ENCODE measurements around the gene ZMYM2. TPM values are rescaled to one million over a fixed set of nuclear protein-coding genes. Genes with fewer than 3 reads are reported as not detected.

Gene ZMYM2
- total RNA-seq, 1 experiment from 2014 or later = 35.3 TPM

DNA sequence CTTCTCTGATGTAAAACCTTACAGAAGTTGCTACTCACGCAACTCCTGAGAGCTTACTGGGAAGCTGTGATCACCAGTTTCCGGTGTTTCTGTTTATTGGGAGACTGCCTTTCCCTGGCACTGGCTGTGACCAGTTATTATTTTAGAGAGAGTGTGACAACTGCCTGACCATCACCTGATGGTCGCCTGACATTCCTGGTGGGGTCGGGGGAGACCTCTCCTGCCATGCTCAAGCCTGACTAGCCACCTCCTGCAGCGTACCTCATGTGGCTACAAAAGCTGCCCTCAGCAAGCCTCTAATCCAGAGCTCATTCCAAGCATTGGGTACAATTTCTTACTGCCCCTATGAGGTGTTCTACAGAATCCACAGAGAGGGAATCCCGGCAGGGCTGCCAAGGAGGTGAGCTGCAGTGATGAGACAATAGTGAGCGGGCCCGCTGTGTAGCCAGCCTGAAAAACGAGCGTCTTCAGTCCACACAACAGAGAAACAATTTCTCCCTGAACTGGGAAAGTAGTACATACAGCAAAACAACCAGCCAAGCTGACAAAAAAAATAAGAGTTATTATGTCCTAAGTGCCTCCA lies 173.6 kb downstream of the ZMYM2 start:
- no peak for DNase-seq (ENCODE audit: low spot score)

DNA sequence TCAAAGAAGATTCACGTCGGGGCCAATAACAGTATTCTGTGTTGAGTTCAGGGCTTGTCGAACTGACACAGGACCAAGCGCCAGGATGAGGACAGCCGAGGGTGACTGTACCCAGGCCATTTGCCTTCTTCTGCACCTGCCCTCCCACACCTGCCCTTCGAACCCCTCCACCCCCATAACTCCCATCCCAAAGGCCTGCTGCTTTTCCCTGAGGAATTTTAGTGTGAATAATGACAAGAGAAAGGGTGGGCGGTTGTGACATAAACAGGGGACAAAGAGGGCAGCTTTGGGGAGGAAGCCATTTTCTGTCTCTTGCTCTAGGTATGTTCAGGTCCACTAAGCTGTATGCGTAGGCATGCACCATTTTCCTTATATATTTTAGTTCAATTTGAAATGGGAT lies 176.2 kb downstream of the ZMYM2 start:
- DNase-seq (ENCODE audit: low spot score) = no peak

DNA sequence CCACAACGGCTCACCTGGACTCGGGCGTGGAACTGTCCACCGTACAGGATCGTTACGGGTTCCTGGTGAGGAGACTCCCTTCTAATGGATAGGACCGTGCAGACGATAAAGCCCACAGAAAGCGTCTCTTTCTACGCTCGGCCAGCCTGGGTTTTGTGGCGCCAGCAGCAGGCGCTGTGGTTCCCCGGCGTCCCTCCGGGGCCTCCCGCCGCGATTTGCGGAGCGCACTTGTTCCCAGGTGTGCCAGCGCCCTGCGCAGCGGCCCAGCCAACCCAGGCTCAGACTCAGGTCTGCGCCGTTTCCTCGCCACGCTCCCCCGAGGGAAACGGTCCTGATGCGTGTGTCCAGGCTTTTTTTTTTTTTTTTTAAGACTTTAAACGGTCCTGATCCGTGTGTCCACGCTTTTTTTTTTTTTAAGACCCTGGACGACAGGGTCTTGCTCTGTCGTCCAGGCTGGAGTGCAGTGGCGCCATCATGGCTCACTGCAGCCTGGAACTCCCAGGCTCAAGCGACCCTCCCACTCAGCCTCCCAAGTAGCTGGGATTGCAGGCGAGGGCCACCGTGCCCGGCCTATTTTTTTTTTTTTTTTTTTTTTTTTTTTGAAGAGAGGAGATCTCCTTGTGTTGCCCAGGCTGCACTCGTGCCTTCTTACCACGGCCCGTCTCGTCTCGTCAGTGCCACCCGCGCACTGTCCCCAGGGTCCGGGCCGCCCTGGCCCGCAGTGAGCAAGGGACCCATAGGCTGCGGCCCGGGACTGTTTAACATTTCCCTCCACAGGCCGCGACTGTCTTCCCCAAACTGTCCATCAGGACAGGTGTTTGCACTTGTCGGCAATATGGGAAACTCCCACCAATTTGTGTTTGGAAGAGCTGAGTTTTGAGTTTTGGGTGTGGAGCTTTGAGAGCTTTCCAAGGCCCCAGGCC lies 178.5 kb downstream of the ZMYM2 start:
- DNase-seq (ENCODE audit: low spot score) = peak; percentile 69

DNA sequence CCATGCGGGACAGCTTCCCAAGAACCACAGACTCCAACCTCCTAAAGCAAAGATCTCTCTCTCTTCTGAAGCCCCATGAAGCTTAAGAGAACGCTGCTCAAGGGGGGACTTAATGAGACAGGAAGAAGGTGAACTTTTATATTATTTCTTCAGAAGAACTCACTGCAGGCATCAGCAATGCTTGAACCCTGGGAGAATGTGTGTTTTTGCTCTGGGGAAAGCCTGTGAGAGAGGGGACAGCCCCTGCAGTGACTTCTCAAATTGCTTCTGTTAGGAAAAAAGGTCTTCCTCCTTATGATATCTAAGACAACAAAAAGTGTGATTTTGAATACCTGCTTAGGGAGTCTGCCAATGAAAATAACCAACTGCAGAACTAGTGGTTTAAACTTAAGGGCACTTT lies 179.3 kb downstream of the ZMYM2 start:
- no peak for DNase-seq (ENCODE audit: low spot score)

DNA sequence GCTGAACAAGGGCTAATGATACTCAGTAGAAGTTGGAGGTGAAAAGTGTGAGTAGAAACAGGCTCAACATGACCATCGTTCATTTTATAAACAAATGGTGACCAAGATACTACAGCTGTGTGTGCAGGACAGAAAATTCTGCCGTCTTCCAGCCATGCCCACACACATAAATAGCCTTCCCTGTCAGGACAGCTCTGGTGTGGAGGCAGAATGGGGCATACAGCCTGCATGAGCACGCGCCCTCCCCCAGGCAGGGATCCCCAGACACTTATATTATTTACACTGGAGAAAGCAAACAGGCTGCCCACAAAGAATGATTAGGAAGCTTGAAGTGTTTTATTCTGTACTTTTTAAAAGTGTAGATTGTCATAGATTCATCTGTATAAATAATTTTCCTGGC lies 182.0 kb downstream of the ZMYM2 start:
- no peak for DNase-seq (ENCODE audit: low spot score)

Other genes starting within 250 kb of the ZMYM2 start
- gene PSPC1, start 175.8 kb upstream of the ZMYM2 start, total RNA-seq (2014; rRNA removed; shearing (Covaris generic)) = 105 and 107 TPM in 2 replicates
- gene ZMYM5, start 95.1 kb upstream of the ZMYM2 start, total RNA-seq (2014; rRNA removed; shearing (Covaris generic)) = 5.3 and 8.3 TPM in 2 replicates
- gene GJA3, start 202.3 kb downstream of the ZMYM2 start, total RNA-seq (2014; rRNA removed; shearing (Covaris generic)) = 0.29 and 0.43 TPM in 2 replicates
- gene GJB2, start 234.2 kb downstream of the ZMYM2 start, total RNA-seq (2014; rRNA removed; shearing (Covaris generic)) = 41.9 and 50.1 TPM in 2 replicates

Data from HT-29 (cell line).